GM12891 (cell line): ENCODE measurements around the gene CATSPERZ.

Source experiments
- POLR2A ChIP-seq: IDR thresholded peaks from 2 replicates; pipeline ENCODE4 v1.6.1; 2011; ENCODE audit warnings: low read depth, low read length, control low read depth
- POLR2AphosphoS5 ChIP-seq: IDR thresholded peaks from 2 replicates; pipeline ENCODE4 v1.6.1; 2011; ENCODE audit warnings: low read depth, low read length, control low read depth
- POU2F2 ChIP-seq: IDR thresholded peaks from 2 replicates; pipeline ENCODE4 v1.6.1; 2011; ENCODE audit warnings: low read depth, mild to moderate bottlenecking, control low read depth, low read length, moderate library complexity
- SPI1 ChIP-seq: IDR thresholded peaks from 2 replicates; pipeline ENCODE4 v1.6.1; 2011; ENCODE audit warnings: low read depth, low read length, control low read depth
- TAF1 ChIP-seq: IDR thresholded peaks from 2 replicates; pipeline ENCODE4 v1.6.1; 2011; ENCODE audit warnings: low read depth, low read length, control low read depth

- TF ChIP-seq POLR2A, result no peak
- no peak for TF ChIP-seq TAF1
- no peak for TF ChIP-seq POLR2AphosphoS5
- TF ChIP-seq POU2F2, result no peak
- TF ChIP-seq SPI1, result no peak
These were observed 41.8 kb upstream of the CATSPERZ start for GRCh38 chr11:64258356-64258755.
